CD4-positive, CD25-positive, alpha-beta regulatory T cell (primary cell): ENCODE results near the gene ZNF433. TPM values are rescaled to one million over a fixed set of nuclear protein-coding genes. Genes with fewer than 3 reads are reported as not detected.
"Not testable (repeated sequence)": the region's sequence is repeated elsewhere in the genome, so short reads cannot be mapped to it uniquely, and the experiment has no call there.

ENCODE experiments used
- ATAC-seq, 2 donors: fragments of 150-1000 bp; cut with Tn5 transposase; one replicate each; pipeline ENCODE4 v1.10.0; 2021; ENCODE audit warnings: low read depth in 2 of 2, moderate number of reproducible peaks in 2 of 2, moderate library complexity in 1 of 2
- DNase-seq, 3 donors: peaks; one replicate each; pipeline versions ENCODE4 v3.0.0 to v3.0.0-alpha.2; 2012 to 2022; ENCODE audit warnings: mixed read lengths in 1 of 3
- H3K27ac ChIP-seq: one replicate; pipeline ENCODE4 v1.7.0; 2013; ENCODE audit warnings: mild to moderate bottlenecking, low read length; ENCODE audit not compliant: insufficient read depth, poor library complexity, severe bottlenecking
- H3K27me3 ChIP-seq: one replicate; pipeline ENCODE4 v1.7.0; 2013; ENCODE audit warnings: low read length; ENCODE audit not compliant: control insufficient read depth, insufficient read depth
- H3K36me3 ChIP-seq: one replicate; pipeline ENCODE4 v1.7.0; 2013; ENCODE audit warnings: mild to moderate bottlenecking, low read length, moderate library complexity; ENCODE audit not compliant: control insufficient read depth, insufficient read depth
- H3K4me1 ChIP-seq: 2 replicates; pipeline ENCODE4 v1.7.0; 2013; ENCODE audit warnings: mild to moderate bottlenecking, low read length; ENCODE audit not compliant: insufficient read depth, control insufficient read depth, poor library complexity, severe bottlenecking
- H3K4me3 ChIP-seq: one replicate; pipeline ENCODE4 v1.7.0; 2013; ENCODE audit warnings: low read depth, mild to moderate bottlenecking, low read length, moderate library complexity
- H3K9me3 ChIP-seq, 2 experiments: 1 replicate in 1 of 2; 2 replicates in 1 of 2; pipeline ENCODE4 v1.7.0; 2013; ENCODE audit warnings: low read length in 2 of 2, mild to moderate bottlenecking in 1 of 2, moderate library complexity in 1 of 2; ENCODE audit not compliant: control insufficient read depth in 2 of 2
- H3K27ac Mint-ChIP-seq, 3 donors: one replicate each; pipeline ENCODE4 v1.8.0; 2020 to 2022; ENCODE audit warnings: mild to moderate bottlenecking in 3 of 3, mixed read lengths in 3 of 3, moderate library complexity in 2 of 3
- H3K27me3 Mint-ChIP-seq: one replicate; pipeline ENCODE4 v1.8.0; 2022; ENCODE audit warnings: mild to moderate bottlenecking, mixed read lengths
- H3K36me3 Mint-ChIP-seq: one replicate; pipeline ENCODE4 v1.8.0; 2020; ENCODE audit warnings: mixed read lengths
- H3K4me1 Mint-ChIP-seq, 4 donors: one replicate each; pipeline ENCODE4 v1.8.0; 2020 to 2022; ENCODE audit warnings: mixed read lengths in 4 of 4, mild to moderate bottlenecking in 1 of 4
- H3K4me3 Mint-ChIP-seq, 4 donors: one replicate each; pipeline ENCODE4 v1.8.0; 2020 to 2022; ENCODE audit warnings: mild to moderate bottlenecking in 4 of 4, mixed read lengths in 4 of 4, moderate library complexity in 3 of 4
- H3K9me3 Mint-ChIP-seq, 7 donors: one replicate each; pipeline ENCODE4 v1.8.0; 2020 to 2022; ENCODE audit warnings: mixed read lengths in 7 of 7, mild to moderate bottlenecking in 3 of 7, moderate library complexity in 2 of 7
- polyA plus RNA-seq, 4 donors: library from polyadenylated mRNA; unstranded; fragments of 300-500 nt; fragmentation: Illumina TruSeq; gene quantifications; one replicate each; pipeline ENCODE4 v1.2.3, GENCODE V29; 2021
- total RNA-seq: library from RNA; stranded (reverse); gene quantifications from one replicate; pipeline ENCODE4 v1.2.3, GENCODE V29; 2022

The ZNF433 gene
- total and polyA plus RNA-seq, 5 donors from 2014 or later = 0.49 to 3.3 (median 1.7) TPM

DNA sequence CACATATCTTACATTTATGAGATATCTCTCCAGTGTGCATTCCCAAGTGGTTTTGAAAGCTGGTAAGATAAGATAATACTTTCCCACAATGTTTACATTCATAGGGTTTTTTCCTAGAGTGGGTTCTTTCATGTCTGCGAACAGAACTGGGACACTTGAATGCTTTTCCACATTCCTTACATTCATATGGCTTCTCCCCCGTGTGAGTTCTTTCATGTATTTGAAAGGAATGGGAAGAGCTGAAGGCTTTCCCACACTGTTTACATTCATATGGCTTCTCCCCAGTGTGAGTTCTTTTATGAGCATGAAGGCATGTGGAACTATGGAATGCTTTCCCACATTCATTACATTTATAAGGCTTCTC lies 19.7 kb downstream of the ZNF433 start:
- H3K4me3 Mint-ChIP-seq = peak overlapping the region in 1 of 4 donors; percentile 81
- H3K4me1 Mint-ChIP-seq = peaks cover 0 to 2% (median 0%) of the 10 kb centered on the region in 4 donors
- Histone ChIP-seq H3K4me3 (no peak overlapping the region), H3K4me1 (no peaks in the 10 kb centered on the region), H3K27ac (no peak overlapping the region), H3K36me3 (peaks cover 33% of the 10 kb centered on the region), H3K27me3 (no peaks in the 10 kb centered on the region), H3K9me3 (peaks cover 57 to 97% of the 10 kb centered on the region in 2 experiments)
- peaks cover 0 to 64% (median 26%) of the 10 kb centered on the region in 7 donors for H3K9me3 Mint-ChIP-seq
- H3K27me3 Mint-ChIP-seq = no peaks in the 10 kb centered on the region
- H3K36me3 Mint-ChIP-seq = peaks cover 50% of the 10 kb centered on the region
- no peak for ATAC-seq
- no peak overlapping the region for H3K27ac Mint-ChIP-seq
- no peak for DNase-seq

DNA sequence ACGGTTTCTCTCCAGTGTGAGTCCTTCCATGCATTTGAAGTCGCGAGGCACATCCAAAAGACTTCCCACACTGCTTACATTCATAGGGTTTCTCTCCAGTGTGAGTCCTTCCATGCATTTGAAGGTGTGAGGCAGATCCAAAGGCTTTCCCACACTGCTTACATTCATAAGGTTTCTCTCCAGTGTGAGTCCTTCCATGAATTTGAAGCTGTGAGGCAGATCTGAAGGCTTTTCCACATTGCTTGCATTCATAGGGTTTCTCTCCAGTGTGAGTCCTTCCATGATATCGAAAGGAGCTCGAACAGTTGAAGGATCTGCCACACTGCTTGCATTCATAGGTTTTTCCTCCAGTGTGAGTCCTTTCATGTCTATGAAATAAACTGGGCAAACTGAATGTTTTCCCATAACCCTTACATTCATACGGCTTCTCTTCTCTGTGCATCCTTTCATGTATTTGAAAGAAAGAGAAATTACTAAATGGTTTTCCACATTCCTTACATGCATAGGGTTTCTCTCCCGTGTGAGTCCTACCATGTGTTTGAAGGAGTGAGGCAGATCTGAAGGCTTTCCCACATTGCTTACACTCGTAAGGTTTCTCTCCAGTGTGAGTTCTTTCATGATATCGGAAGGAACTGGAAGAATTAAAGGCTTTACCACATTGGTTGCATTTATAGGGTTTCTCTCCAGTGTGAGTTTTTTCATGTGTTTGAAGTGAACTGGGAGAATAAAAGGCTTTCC lies 20.3 kb downstream of the ZNF433 start:
- Histone ChIP-seq H3K36me3 (peaks cover 33% of the 10 kb centered on the region), H3K27me3 (no peaks in the 10 kb centered on the region), H3K4me1 (no peaks in the 10 kb centered on the region), H3K27ac (no peak overlapping the region), H3K4me3 (no peak overlapping the region), H3K9me3 (peaks cover 55 to 93% of the 10 kb centered on the region in 2 experiments)
- DNase-seq (no peak), ATAC-seq (no peak)
- Mint-ChIP-seq H3K4me1 (peaks cover 0 to 2% (median 0%) of the 10 kb centered on the region in 4 donors), H3K27ac (no peak overlapping the region), H3K9me3 (peaks cover 0 to 65% (median 25%) of the 10 kb centered on the region in 7 donors), H3K4me3 (peak overlapping the region in 1 of 4 donors; percentile 81), H3K36me3 (peaks cover 50% of the 10 kb centered on the region), H3K27me3 (no peaks in the 10 kb centered on the region)

DNA sequence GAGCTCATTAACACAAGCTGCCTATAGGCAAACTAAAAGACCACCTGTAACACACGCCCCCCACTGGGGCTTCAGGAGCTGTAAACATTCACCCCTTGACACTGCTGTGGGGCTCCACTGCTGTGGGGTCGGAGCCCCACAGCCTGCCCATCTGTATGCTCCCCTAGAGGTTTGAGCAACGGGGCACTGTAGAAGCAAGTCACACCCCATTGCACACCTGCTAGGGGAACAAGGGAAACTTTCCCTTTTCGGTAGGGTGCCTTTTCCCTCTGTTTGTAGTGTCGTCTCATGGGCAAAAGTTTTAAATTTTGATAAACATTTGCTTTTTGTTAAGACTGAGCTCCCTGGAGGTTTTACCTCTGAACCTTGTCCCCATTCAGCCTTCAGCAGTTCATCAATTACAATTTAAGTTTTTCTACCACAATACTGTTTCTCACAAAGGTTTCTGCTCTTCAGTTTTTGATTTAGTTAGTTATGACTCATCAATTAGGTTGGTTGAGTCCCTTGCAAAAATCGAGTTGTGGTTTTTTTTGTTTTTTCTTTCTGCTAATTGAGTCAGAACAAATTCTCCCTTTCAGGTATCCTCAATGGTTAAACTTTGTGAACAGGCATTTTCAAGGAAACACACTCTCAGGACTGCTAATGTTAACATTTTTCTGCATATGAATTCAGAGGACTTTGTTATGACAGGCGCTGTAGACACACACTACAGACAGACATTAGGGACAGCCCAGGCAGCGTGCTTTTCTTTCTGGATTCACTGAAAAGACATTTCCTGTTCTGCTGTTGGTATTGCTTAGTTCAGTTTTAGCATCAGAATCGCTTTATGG lies 35.1 kb downstream of the ZNF433 start:
- Histone ChIP-seq H3K9me3 (peaks cover 7 to 45% of the 10 kb centered on the region in 2 experiments), H3K27ac (no peak overlapping the region), H3K4me3 (no peak overlapping the region), H3K4me1 (peaks cover 8% of the 10 kb centered on the region), H3K27me3 (no peaks in the 10 kb centered on the region), H3K36me3 (peaks cover 9% of the 10 kb centered on the region)
- H3K9me3 Mint-ChIP-seq = peaks cover 0 to 19% (median 3%) of the 10 kb centered on the region in 7 donors
- DNase-seq (peak in 1 of 3 donors; percentile 49), ATAC-seq (peak in 1 of 2 donors; percentile 52)
- no peak overlapping the region for H3K4me3 Mint-ChIP-seq
- no peaks in the 10 kb centered on the region for H3K27me3 Mint-ChIP-seq
- H3K4me1 Mint-ChIP-seq = peaks cover 7 to 26% (median 14%) of the 10 kb centered on the region in 4 donors
- H3K27ac Mint-ChIP-seq = peak overlapping the region in 2 of 3 donors; percentile 45 to 51
- peaks cover 17% of the 10 kb centered on the region for H3K36me3 Mint-ChIP-seq

DNA sequence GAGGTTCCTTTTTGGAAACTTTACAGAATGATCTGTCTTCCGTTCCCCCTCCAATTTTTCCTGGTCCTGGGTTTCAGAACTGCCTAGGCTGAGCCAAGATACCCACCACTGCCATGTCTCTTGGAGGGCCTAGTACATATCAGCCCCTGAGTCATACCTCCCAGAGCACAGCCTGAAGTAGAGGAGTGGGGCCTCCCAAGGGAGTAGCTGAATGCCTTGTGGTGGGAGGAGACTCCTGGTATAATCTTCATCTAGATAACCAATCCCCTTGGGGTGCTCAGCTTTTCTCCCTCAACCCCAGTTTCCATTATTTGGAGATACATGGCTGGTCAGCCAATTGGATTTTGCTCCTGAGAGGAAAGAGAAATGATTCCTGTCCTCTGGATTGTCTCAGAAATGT lies 40.3 kb downstream of the ZNF433 start:
- Histone ChIP-seq H3K27me3 (no peaks in the 10 kb centered on the region), H3K4me1 (peaks cover 6% of the 10 kb centered on the region), H3K9me3 (peaks cover 6 to 35% of the 10 kb centered on the region in 2 experiments), H3K27ac (no peak overlapping the region), H3K36me3 (no peaks in the 10 kb centered on the region), H3K4me3 (no peak overlapping the region)
- ATAC-seq (no peak), DNase-seq (no peak)
- Mint-ChIP-seq H3K36me3 (peaks cover 21% of the 10 kb centered on the region), H3K9me3 (peaks cover 0 to 14% (median 3%) of the 10 kb centered on the region in 7 donors), H3K27me3 (no peaks in the 10 kb centered on the region), H3K4me3 (no peak overlapping the region), H3K4me1 (peaks cover 10 to 42% (median 21%) of the 10 kb centered on the region in 4 donors), H3K27ac (no peak overlapping the region)

DNA sequence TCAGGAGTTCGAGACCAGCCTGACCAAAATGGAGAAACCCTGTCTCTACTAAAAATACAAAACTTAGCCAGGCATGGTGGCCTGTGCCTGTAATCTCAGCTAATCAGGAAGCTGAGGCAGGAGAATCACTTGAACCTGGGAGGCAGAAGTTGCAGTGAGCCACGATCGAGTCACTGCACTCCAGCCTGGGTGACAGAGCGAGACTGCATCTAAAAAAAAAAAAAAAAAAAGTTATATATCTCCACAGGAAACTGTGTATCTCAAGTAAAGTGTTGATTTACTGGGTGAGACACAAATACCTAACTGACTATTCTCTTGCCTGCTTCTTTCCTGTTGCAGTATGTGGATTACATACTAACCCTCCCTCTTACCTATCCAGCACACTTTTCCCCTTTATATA lies 43.6 kb downstream of the ZNF433 start:
- peak overlapping the region in 2 of 4 donors; percentile 50 to 74 for H3K4me3 Mint-ChIP-seq
- H3K9me3 ChIP-seq = peaks cover 2 to 11% of the 10 kb centered on the region in 2 experiments
- not testable (repeated sequence) for H3K36me3 ChIP-seq, H3K4me3 ChIP-seq, H3K27me3 ChIP-seq, DNase-seq, ATAC-seq, H3K27me3 Mint-ChIP-seq, H3K9me3 Mint-ChIP-seq, H3K27ac ChIP-seq
- H3K27ac Mint-ChIP-seq = peak overlapping the region in 1 of 3 donors; percentile 25
- H3K36me3 Mint-ChIP-seq = peaks cover 13% of the 10 kb centered on the region
- H3K4me1 ChIP-seq = peaks cover 13% of the 10 kb centered on the region
- peaks cover 10 to 47% (median 19%) of the 10 kb centered on the region in 4 donors for H3K4me1 Mint-ChIP-seq

DNA sequence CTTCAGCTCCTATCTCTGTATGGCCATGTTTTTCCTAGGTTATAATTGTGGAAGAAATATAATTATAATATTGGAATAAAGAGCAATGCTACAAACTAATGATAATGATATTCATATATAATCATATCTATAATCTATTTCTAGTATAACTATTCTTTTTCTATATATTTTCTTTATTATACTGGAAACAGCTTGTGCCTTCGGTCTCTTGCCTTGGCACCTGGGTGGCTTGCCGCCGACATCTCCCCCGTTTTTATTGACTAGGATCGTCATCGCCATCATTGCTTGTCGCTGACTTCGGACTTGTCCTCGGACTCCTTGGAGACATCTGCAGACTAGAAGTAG lies 46.4 kb downstream of the ZNF433 start:
- no peaks in the 10 kb centered on the region for H3K36me3 ChIP-seq
- H3K36me3 Mint-ChIP-seq = peaks cover 6% of the 10 kb centered on the region
- peaks cover 0 to 2% of the 10 kb centered on the region in 2 experiments for H3K9me3 ChIP-seq
- H3K4me3 Mint-ChIP-seq = peak overlapping the region; percentile 86 to 98 (median 98)
- peaks cover 13% of the 10 kb centered on the region for H3K4me1 ChIP-seq
- peak overlapping the region; percentile 89 for H3K4me3 ChIP-seq
- H3K27ac ChIP-seq = peak overlapping the region; percentile 84
- peaks cover 0 to 11% (median 0%) of the 10 kb centered on the region in 7 donors for H3K9me3 Mint-ChIP-seq
- H3K27me3 ChIP-seq = no peaks in the 10 kb centered on the region
- ATAC-seq (no peak), DNase-seq (no peak)
- H3K27ac Mint-ChIP-seq = peak overlapping the region in 1 of 3 donors; percentile 89
- peaks cover 8 to 38% (median 22%) of the 10 kb centered on the region in 4 donors for H3K4me1 Mint-ChIP-seq
- H3K27me3 Mint-ChIP-seq = peaks cover 4% of the 10 kb centered on the region

DNA sequence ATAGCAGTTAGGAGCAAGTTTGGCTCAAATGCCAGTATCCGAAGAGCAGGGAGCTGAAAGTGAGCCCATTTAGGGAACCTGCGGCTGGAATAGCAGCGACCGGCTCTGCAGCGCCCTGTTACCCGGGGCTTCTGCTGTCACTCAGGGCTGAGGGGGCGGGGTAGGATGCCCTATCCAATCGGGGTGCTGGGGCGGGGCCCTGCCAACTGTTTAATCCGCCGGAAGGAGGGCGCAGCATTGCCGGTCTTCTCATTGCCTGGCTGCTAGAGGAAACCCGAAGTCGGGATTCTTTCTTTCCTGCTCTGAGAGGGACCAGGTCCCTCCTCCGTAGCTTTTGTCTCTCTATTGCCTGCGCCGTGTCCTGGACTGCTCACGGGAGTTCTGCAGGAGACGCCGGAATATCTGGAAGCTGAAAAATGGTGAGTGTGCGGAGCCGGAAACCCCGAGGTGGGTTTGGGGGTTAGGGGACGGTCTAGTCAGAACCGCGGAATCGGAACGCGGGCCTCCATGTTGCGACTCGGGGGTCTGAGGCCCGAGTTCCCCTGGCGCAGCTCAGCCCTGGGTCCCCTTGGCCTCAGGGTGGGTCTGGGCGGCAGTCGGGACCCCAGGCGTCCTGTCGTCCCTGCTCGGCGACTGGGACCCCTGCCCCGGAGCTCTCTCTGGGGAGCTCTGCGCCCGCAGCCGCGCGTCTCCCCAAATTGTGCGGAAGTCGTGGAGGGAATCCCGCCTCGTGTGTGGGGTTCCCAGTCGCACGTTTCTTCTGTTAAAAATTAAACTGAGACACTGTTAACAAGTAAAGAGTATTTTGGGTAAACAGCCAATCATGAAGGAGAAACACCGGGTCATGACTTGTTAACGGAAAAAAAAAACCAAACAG lies 47.8 kb downstream of the ZNF433 start:
- H3K9me3 Mint-ChIP-seq = peaks cover 0 to 11% (median 0%) of the 10 kb centered on the region in 7 donors
- peaks cover 13% of the 10 kb centered on the region for H3K4me1 ChIP-seq
- no peaks in the 10 kb centered on the region for H3K36me3 ChIP-seq
- peak overlapping the region; percentile 89 for H3K4me3 ChIP-seq
- peak; percentile 75 to 95 (median 84) for DNase-seq
- H3K27me3 ChIP-seq = no peaks in the 10 kb centered on the region
- H3K4me1 Mint-ChIP-seq = peaks cover 8 to 30% (median 19%) of the 10 kb centered on the region in 4 donors
- peak overlapping the region; percentile 89 to 98 (median 97) for H3K27ac Mint-ChIP-seq
- peak overlapping the region; percentile 84 for H3K27ac ChIP-seq
- H3K4me3 Mint-ChIP-seq = peak overlapping the region; percentile 86 to 98 (median 98)
- H3K36me3 Mint-ChIP-seq = peaks cover 6% of the 10 kb centered on the region
- peaks cover 4% of the 10 kb centered on the region for H3K27me3 Mint-ChIP-seq
- peak; percentile 93 to 94 for ATAC-seq
- H3K9me3 ChIP-seq = peaks cover 4% of the 10 kb centered on the region in 2 experiments
